Thyroid gland (tissue), 4 donors: ENCODE results near the gene ZNF107.

Experiments
- CTCF ChIP-seq, 6 experiments: fragments of 200-600 bp in 3 of 6; fragments of 450-650 bp in 3 of 6; sonication (generic) in 3 of 6; IDR thresholded peaks; one replicate each; pipeline ENCODE4 v1.5.1; 2016 to 2019; ENCODE audit warnings: antibody characterized with exemption in 6 of 6, mild to moderate bottlenecking in 2 of 6, inconsistent platforms in 1 of 6, moderate library complexity in 1 of 6
- POLR2A ChIP-seq, 2 donors: fragments of 450-650 bp; IDR thresholded peaks; one replicate each; pipeline ENCODE4 v1.6.1; 2017; ENCODE audit warnings: antibody characterized with exemption in 2 of 2, mild to moderate bottlenecking in 2 of 2, moderate library complexity in 1 of 2

- TF ChIP-seq POLR2A (IDR thresholded peaks at IDR 0.05): no peak
- TF ChIP-seq CTCF (IDR thresholded peaks at IDR 0.05): peak in 5 of 6 experiments; percentile 26 to 54 (median 47)
Observed at GRCh38 chr7:64618785-64619456, 47.0 kb upstream of the ZNF107 start.
